Fibroblast of skin of right quadriceps (primary cell): ENCODE measurements around the gene JPH2.
"Not testable (repeated sequence)": the region's sequence is repeated elsewhere in the genome, so short reads cannot be mapped to it uniquely, and the experiment has no call there.

Experiments
- DNase-seq: peaks from one replicate; pipeline ENCODE4 v3.0.0-alpha.2; 2013

The JPH2 gene

GRCh38 chr20:44211177-44212039, 24.4 kb upstream of the JPH2 start:
- peak; percentile 38 for DNase-seq

DNA sequence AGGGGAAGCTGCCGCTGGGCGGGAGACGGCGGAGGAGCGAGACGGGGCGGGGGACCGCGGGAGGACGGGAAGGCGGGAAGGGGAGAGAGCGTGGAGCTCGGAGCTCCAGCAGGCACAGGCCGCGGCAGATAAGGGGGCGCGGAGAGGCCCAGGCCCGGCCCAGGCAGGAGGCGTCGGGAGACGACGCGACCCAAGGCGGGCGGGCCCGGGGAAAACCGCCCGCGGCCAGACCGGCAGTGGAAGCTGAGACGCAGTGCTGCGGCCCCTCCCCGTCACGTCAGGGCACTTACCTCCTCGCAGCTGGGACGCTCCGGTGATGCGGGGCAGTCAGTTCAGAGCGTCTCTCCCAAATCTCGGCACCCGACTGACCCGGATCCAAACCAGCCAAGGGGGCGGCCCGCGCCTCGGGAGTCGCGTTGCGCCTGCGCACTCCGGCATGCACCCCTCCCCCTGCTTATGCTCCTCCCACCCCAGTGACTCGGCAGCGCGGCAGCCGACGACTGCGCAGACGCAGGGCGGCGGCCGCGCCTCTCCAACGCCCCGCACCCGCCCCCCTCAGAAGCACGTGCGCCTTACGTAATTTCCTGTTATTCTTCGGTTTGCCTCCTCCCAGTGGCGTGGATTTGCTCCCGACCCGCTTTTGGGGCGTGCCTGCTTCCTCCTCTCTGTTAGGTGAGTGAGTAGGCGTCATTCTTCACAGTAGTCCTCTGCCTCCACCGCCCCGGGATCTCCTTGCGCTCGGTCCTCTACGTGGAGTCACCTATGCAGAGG, 23.6 kb upstream of the JPH2 start, which contains the start of gene OSER1:
OSER1 (minus strand) TSS at position 366 of the 771 bp plus-strand sequence. CDS start 3,814 bp downstream, outside the sequence.
- peak; percentile 97 for DNase-seq

DNA sequence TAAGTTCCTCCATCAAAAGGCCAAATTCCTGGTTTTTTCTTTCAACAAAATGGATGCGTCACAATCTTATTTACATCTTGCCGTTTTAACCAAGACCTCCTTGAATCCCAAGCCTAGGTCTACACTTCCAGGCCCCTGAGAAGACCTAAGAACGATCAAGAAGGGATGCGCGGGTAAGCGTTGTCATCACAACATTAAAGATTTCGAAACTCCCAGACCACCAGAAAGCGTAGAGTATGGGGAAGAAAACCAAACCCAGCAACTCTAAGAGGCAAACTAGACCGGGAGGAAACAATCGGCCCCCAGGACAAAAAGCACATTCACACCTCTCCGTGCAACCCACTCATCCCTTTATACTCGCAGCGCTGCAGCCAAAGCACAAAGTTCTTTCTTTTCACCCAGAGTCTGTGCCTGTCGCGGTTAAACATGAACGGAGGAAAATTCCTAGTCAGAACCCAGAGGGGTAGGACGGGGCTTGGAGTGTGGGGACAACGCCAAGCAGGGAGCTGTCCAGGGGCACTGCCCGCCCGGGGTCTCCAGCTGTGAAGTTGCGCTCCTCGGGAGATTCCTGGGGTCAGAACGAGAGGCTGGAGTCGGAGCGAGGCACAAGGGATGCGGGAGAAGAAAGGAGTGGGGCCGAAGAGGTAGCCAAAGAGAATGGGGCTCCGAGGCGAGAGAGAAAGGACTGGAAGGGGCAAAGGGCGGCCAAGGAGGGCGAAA, 22.9 kb upstream of the JPH2 start:
- DNase-seq: peak; percentile 31

- DNase-seq: peak; percentile 31
These were observed 21.8 kb upstream of the JPH2 start for GRCh38 chr20:44208770-44209169.

GRCh38 chr20:44208165-44208564, 21.2 kb upstream of the JPH2 start:
- no peak for DNase-seq

GRCh38 chr20:44207126-44207723, 20.2 kb upstream of the JPH2 start:
- no peak for DNase-seq

GRCh38 chr20:44206132-44206531, 19.1 kb upstream of the JPH2 start:
- DNase-seq: no peak

DNA sequence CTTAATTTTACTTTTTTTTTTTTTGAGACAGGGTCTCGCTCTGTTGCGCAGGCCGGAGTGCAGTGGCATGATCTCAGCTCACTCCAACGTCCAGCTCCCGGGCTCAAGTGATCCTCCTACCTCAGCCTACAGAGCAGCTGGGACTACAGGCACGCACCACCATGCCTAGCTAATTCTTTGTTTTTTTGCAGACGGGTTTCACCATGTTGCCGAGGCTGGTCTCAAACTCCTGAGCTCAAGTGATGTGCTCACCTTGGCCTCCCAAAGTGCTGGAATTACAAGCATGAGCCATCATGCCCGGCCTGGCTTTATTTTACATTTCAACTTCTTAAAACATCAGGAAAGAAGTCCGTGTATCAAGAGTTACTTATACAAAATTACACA, 17.8 kb upstream of the JPH2 start:
- DNase-seq: no peak

DNA sequence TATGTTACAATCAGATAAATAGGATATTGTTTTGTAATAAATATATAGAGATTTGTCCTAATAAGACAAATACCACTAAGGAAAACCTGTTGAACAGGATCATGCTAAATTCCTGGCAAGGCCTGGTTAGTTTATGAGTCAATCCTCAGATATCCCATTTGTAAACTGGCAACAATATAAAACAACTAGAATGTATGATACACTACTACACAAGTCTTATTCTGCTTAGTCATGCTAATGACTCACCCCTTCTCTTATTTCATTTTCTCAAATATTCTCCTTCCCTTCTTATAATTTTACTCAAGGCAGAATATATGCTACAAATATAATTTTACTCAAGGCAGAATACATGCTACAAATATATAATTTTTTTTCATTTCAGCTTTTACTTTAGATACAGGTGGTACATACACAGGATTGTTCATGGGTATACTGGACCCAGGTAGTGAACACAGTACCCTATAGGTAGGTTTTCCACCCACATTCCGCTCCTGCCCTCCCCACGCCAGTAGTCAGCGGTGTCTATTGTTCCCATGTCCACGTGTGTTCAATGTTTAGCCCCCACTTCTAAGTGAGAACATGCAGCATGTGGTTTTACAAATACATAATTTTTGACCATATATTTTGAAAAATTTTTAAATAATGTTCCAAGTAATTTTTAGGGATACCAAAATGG, 17.3 kb upstream of the JPH2 start:
- peak; percentile 92 for DNase-seq

- no peak for DNase-seq
These were observed 16.2 kb upstream of the JPH2 start for GRCh38 chr20:44203161-44203560.

DNA sequence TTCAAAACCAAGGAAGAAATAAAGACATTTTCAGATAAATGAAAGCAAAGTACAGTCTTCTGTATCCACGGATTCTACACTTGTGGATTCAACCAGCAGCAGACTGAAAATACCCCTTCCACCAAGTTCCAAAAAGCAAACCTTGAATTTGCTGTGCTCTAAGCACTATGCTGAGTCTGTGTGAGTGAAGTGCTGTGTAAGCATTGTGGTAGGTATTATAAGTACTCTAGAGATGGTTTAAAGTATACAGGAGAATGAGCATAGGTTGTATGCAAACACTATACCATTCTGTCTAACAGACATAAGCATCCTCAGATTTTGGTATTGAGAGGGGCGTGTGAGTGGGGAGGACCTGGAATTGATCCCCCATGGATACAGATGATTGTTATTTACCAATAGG, 14.0 kb upstream of the JPH2 start:
- DNase-seq: no peak

- DNase-seq: no peak
These were observed 13.4 kb upstream of the JPH2 start for GRCh38 chr20:44200371-44200770.

- no peak for DNase-seq
These were observed 12.9 kb upstream of the JPH2 start for GRCh38 chr20:44199877-44200276.

GRCh38 chr20:44198872-44199271, 11.9 kb upstream of the JPH2 start:
- DNase-seq: no peak

DNA sequence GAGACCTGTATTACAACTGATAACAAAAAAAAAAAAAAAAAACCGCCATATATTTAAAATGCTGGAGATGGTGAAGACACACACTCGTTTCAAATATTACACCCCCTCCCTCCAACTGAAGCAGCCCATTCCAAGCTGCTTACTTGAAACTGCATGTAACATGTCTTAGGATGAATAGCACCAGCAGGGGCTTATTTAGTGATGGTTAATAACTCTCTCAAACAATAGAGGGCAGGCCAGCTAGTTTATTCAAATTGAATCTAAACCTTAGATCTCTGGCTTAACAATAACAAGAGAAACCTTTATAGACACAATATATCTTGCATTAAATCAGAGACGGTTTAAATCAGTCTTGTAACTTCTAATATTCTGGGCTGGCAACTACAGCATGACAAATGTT, 9.3 kb upstream of the JPH2 start:
- DNase-seq: peak; percentile 11

- no peak for DNase-seq
These were observed 8.6 kb upstream of the JPH2 start for GRCh38 chr20:44195605-44196004.

GRCh38 chr20:44193801-44194200, 6.8 kb upstream of the JPH2 start:
- no peak for DNase-seq

GRCh38 chr20:44191640-44192039, 4.7 kb upstream of the JPH2 start:
- DNase-seq: not testable (repeated sequence)

DNA sequence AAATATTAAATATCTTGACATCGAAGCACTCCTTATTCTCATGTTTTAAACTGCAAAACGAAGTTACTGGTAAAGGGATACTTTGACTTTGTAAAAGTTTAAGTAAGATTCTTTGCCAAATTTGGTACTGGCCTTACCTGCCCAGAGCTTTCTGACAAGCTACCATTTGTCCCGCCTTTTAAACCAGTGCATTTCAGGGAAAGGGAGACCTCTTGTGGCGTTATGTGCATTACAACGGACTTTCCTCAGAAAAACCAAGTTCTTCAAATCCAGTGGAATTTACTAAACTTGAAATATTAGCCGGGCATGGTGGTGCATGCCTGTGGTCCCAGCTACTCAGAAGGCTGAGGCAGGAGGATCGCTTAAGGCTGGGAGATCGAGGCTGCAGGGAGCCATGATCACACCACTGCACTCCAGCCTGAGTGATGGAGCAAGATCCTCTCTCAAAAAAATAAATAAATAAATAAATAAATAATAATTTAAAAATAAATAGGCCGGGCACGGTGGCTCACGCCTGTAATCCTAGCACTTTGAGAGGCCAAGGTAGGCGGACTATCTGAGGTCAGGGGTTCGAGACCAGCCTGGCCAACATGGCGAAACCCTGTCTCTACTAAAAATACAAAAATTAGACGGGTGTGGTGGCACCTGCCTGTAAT, 3.3 kb upstream of the JPH2 start:
- DNase-seq: peak; percentile 82

DNA sequence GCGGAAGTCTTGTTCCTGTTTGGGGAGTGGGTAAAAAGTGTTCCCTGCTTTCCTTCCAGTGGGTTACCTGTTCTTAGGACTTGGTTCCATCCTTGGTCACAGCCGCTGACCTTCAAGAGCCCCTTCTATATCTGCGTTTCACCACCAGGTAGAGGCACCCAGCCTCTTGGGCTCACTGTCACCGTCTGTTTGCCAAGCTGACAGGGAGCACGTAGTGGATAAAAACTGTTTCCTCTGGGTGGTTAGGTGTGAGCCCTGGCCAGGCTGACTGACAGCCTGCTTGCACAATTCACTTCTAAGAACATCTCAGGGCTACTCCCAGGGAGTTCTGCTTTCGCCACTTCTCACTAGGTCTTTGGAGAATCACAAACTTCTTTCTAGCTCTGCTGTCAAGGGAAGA, 1.8 kb upstream of the JPH2 start:
- no peak for DNase-seq

- DNase-seq: peak; percentile 46
These were observed 1.1 kb upstream of the JPH2 start for GRCh38 chr20:44187772-44188709.
